Measurements from ENCODE around the gene ILKAP.

Gene ILKAP

GRCh38 chr2:238132463-238133450, 70.7 kb downstream of the ILKAP start:
- TF ChIP-seq CTCF (IDR thresholded peaks at IDR 0.05; ENCODE audit: low read depth, low read length, missing control alignments): no peak
- DNase-seq (ENCODE audit: low read depth): no peak
- no peak overlapping the region for H3K4me3 ChIP-seq (ENCODE audit: low read depth, low read length)
- in situ Hi-C loops (cut with HindIII; ENCODE audit: low sequenced_read_pairs): no loop called here

GRCh38 chr2:238131761-238132462, 71.6 kb downstream of the ILKAP start:
- no peak for TF ChIP-seq CTCF (IDR thresholded peaks at IDR 0.05; ENCODE audit: low read depth, low read length, missing control alignments)
- in situ Hi-C loops (cut with HindIII; ENCODE audit: low sequenced_read_pairs): no loop called here
- H3K4me3 ChIP-seq (ENCODE audit: low read depth, low read length): no peak overlapping the region
- no peak for DNase-seq (ENCODE audit: low read depth)

GRCh38 chr2:238130696-238131628, 72.5 kb downstream of the ILKAP start:
- TF ChIP-seq CTCF (IDR thresholded peaks at IDR 0.05; ENCODE audit: low read depth, low read length, missing control alignments): no peak
- in situ Hi-C loops (cut with HindIII; ENCODE audit: low sequenced_read_pairs): no loop called here
- no peak for DNase-seq (ENCODE audit: low read depth)
- H3K4me3 ChIP-seq (ENCODE audit: low read depth, low read length): no peak overlapping the region

GRCh38 chr2:238130111-238130695, 73.3 kb downstream of the ILKAP start:
- no peak for TF ChIP-seq CTCF (IDR thresholded peaks at IDR 0.05; ENCODE audit: low read depth, low read length, missing control alignments)
- in situ Hi-C loops (cut with HindIII; ENCODE audit: low sequenced_read_pairs): no loop called here
- no peak overlapping the region for H3K4me3 ChIP-seq (ENCODE audit: low read depth, low read length)
- no peak for DNase-seq (ENCODE audit: low read depth)

- no peak for DNase-seq (ENCODE audit: low read depth)
- TF ChIP-seq CTCF (IDR thresholded peaks at IDR 0.05; ENCODE audit: low read depth, low read length, missing control alignments): no peak
- in situ Hi-C loops (cut with HindIII; ENCODE audit: low sequenced_read_pairs): no loop called here
- H3K4me3 ChIP-seq (ENCODE audit: low read depth, low read length): no peak overlapping the region
Observed at GRCh38 chr2:238129166-238130010, 74.1 kb downstream of the ILKAP start.
